MM.1S (cell line): ENCODE data around the gene DAB2IP.

Experiments
- DNase-seq: peaks from one replicate; pipeline ENCODE4 v3.0.0-alpha.2; 2015
- H2AFZ ChIP-seq: fragments of 300-600 bp; sonication (generic); 2 replicates; pipeline ENCODE4 v1.6.0; 2016; ENCODE audit warnings: antibody characterized with exemption, low read length
- H3F3A ChIP-seq: fragments of 300-600 bp; sonication (generic); 2 replicates; pipeline ENCODE4 v1.6.1; 2016; ENCODE audit warnings: mild to moderate bottlenecking, antibody characterized with exemption, low read length, moderate library complexity, mixed read lengths; ENCODE audit not compliant: insufficient read depth
- H3K27ac ChIP-seq: fragments of 300-600 bp; sonication (generic); 2 replicates; pipeline ENCODE4 v1.5.1; 2016; ENCODE audit warnings: mild to moderate bottlenecking, low read length
- H3K27me3 ChIP-seq: fragments of 300-600 bp; sonication (generic); replicated peaks from 2 replicates; pipeline ENCODE4 v1.6.0; 2016; ENCODE audit warnings: low read length; ENCODE audit not compliant: insufficient read depth
- H3K36me3 ChIP-seq: fragments of 300-600 bp; sonication (generic); replicated peaks from 2 replicates; pipeline ENCODE4 v1.6.1; 2016; ENCODE audit warnings: mild to moderate bottlenecking, low read length, mixed read lengths; ENCODE audit not compliant: insufficient read depth
- H3K4me1 ChIP-seq: fragments of 300-600 bp; sonication (generic); 2 replicates; pipeline ENCODE4 v1.6.1; 2016; ENCODE audit warnings: low read length, mixed read lengths
- H3K4me2 ChIP-seq: fragments of 300-600 bp; sonication (generic); 2 replicates; pipeline ENCODE4 v1.6.0; 2016; ENCODE audit warnings: low read depth, low read length
- H3K4me3 ChIP-seq: fragments of 300-600 bp; sonication (generic); 2 replicates; pipeline ENCODE4 v1.5.1; 2016; ENCODE audit warnings: low read length, mixed read lengths
- H3K79me2 ChIP-seq: fragments of 300-600 bp; sonication (generic); 2 replicates; pipeline ENCODE4 v1.6.1; 2016; ENCODE audit warnings: mixed run types, low read length, mixed read lengths
- H3K9ac ChIP-seq: fragments of 300-600 bp; sonication (generic); 2 replicates; pipeline ENCODE4 v1.6.1; 2016; ENCODE audit warnings: low read length, mixed read lengths
- H3K9me2 ChIP-seq: fragments of 300-600 bp; sonication (generic); replicated peaks from 2 replicates; pipeline ENCODE4 v1.6.1; 2016; ENCODE audit warnings: mild to moderate bottlenecking, low read length, mixed read lengths; ENCODE audit not compliant: insufficient read depth
- H3K9me3 ChIP-seq: fragments of 300-600 bp; sonication (generic); replicated peaks from 2 replicates; pipeline ENCODE4 v1.6.1; 2016; ENCODE audit warnings: mild to moderate bottlenecking, low read length, mixed read lengths; ENCODE audit not compliant: insufficient read depth
- H4K20me1 ChIP-seq: fragments of 300-600 bp; sonication (generic); 2 replicates; pipeline ENCODE4 v1.6.1; 2016; ENCODE audit warnings: mild to moderate bottlenecking, low read length, moderate library complexity, mixed read lengths; ENCODE audit not compliant: insufficient read depth
- EZH2 ChIP-seq: fragments of 300-600 bp; sonication (generic); optimal IDR thresholded peaks from 2 replicates; pipeline ENCODE3; 2017; ENCODE audit warnings: low read depth, mild to moderate bottlenecking, antibody characterized with exemption, low read length, mixed read lengths
- EZH2phosphoT487 ChIP-seq: fragments of 300-600 bp; sonication (generic); IDR thresholded peaks from 2 replicates; pipeline ENCODE4 v1.6.1; 2018; ENCODE audit warnings: antibody characterized with exemption, low read length
- TF ChIP-seq, protein P1 (sequence below): fragments of 300-600 bp; sonication (generic); IDR thresholded peaks from 2 replicates; pipeline ENCODE4 v1.5.1; 2016; ENCODE audit warnings: antibody characterized with exemption, low read length, mixed read lengths

The DAB2IP gene

DNA sequence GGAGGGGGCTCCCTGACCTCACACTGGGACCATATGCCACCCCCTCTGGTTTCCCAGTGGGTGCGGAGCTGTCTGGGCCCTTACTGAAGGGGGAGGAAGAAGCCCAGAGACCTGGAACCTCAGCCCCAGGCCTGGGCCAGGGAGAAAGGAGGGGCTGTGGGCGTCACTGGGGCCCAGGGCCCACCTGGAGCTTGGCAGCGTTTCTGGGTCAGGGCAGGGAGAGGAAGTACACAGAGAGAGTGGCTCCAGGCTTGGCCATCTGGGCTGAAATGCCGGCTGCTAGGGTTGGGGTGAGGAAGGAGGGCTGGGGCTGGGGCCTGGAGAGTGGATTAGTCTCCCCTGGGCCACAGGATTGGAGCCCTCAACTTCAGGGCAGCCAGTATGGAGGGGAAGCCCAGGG is 6.4 kb upstream of the DAB2IP start:
- H3K9me2 ChIP-seq: no peaks in the 10 kb centered on the region
- H3K36me3 ChIP-seq: no peaks in the 10 kb centered on the region
- no peaks in the 10 kb centered on the region for H3K4me1 ChIP-seq
- TF ChIP-seq, protein P1, sequence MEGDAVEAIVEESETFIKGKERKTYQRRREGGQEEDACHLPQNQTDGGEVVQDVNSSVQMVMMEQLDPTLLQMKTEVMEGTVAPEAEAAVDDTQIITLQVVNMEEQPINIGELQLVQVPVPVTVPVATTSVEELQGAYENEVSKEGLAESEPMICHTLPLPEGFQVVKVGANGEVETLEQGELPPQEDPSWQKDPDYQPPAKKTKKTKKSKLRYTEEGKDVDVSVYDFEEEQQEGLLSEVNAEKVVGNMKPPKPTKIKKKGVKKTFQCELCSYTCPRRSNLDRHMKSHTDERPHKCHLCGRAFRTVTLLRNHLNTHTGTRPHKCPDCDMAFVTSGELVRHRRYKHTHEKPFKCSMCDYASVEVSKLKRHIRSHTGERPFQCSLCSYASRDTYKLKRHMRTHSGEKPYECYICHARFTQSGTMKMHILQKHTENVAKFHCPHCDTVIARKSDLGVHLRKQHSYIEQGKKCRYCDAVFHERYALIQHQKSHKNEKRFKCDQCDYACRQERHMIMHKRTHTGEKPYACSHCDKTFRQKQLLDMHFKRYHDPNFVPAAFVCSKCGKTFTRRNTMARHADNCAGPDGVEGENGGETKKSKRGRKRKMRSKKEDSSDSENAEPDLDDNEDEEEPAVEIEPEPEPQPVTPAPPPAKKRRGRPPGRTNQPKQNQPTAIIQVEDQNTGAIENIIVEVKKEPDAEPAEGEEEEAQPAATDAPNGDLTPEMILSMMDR: no peak
- TF ChIP-seq EZH2phosphoT487 (no peak), EZH2 (no peak)
- H3K79me2 ChIP-seq: no peaks in the 10 kb centered on the region
- no peak overlapping the region for H3K9ac ChIP-seq
- no peak overlapping the region for H3K27ac ChIP-seq
- H2AFZ ChIP-seq: no peak overlapping the region
- no peaks in the 10 kb centered on the region for H3F3A ChIP-seq
- no peak overlapping the region for H3K4me3 ChIP-seq
- H3K9me3 ChIP-seq: no peaks in the 10 kb centered on the region
- no peak for DNase-seq
- no peaks in the 10 kb centered on the region for H4K20me1 ChIP-seq
- H3K27me3 ChIP-seq: peaks cover 20% of the 10 kb centered on the region
- no peak overlapping the region for H3K4me2 ChIP-seq

DNA sequence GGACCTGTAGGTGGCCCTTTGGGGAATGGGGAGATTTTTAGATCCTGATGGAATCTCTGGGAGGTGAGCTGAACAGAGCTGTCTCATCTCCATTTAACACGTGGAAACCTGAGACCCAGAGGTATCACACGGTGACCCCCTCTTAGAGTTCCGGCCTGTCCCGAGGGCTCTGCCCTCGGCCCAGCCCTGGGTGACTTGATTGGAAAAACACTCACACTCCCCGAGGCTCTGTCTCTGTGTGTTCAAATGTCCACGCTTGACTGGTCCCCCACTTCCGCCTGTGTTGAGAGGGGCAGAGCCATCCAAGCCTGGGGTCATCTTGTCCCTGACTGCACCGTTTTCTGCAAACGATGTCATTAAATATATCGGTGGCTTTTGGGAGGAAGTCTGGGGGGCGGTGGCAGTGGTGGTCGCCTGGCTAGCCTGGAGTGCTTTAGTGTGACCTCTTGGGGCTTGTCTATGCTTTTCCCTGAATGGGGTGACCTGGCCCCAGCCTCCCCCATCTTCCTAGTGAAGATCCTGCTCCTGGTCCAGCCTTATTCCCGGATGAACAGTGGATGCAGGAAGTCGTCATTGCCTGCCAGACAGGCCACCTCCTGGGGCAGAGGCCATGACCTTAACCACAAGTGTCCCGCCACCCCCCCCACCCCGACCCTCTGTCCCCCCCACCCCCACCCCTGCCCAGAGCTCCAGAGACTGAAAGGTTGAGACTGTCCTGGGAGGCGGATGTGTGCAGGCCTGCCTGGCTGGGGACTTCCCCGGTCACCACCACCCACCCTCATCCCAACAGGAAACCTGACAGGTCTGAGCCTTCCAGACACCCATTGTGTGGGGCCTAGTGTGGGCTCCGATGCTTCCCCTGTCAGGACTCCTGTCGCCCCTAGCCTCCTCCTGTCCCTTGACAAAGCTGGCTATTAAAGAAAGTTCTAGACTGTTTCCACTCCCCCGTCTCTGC is 5.3 kb upstream of the DAB2IP start:
- no peaks in the 10 kb centered on the region for H3K9me2 ChIP-seq
- no peaks in the 10 kb centered on the region for H3K4me1 ChIP-seq
- TF ChIP-seq, protein P1: no peak
- TF ChIP-seq EZH2 (no peak), EZH2phosphoT487 (no peak)
- no peaks in the 10 kb centered on the region for H3K9me3 ChIP-seq
- H3K79me2 ChIP-seq: no peaks in the 10 kb centered on the region
- no peak overlapping the region for H2AFZ ChIP-seq
- H3K4me2 ChIP-seq: no peak overlapping the region
- no peaks in the 10 kb centered on the region for H4K20me1 ChIP-seq
- H3K36me3 ChIP-seq: no peaks in the 10 kb centered on the region
- DNase-seq: no peak
- H3K9ac ChIP-seq: no peak overlapping the region
- no peaks in the 10 kb centered on the region for H3F3A ChIP-seq
- H3K27me3 ChIP-seq: peaks cover 31% of the 10 kb centered on the region
- H3K4me3 ChIP-seq: no peak overlapping the region
- H3K27ac ChIP-seq: no peak overlapping the region

DNA sequence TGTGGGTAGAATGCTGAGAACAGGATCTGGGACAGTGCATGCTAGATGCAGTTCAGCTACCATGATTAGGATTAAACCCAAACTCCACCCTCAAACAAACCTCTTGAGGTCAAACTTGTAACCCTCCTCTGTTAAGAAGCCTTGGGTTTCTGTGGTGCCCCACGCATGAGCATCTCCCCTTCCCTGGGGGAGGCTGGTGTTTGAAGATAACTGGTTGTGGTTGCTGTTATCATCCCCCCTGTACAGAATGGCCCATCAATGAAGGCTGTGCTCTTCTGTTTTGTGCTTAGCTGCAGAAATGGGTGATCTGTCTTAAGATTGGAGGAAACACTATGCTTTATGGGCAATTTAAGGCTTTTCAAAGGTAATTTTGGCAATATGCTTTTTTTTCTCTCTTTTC is 4.4 kb upstream of the DAB2IP start:
- H3K9me3 ChIP-seq: no peaks in the 10 kb centered on the region
- no peaks in the 10 kb centered on the region for H3K79me2 ChIP-seq
- peaks cover 38% of the 10 kb centered on the region for H3K27me3 ChIP-seq
- no peaks in the 10 kb centered on the region for H3F3A ChIP-seq
- TF ChIP-seq EZH2: no peak
- H4K20me1 ChIP-seq: no peaks in the 10 kb centered on the region
- no peak overlapping the region for H2AFZ ChIP-seq
- no peak overlapping the region for H3K4me2 ChIP-seq
- H3K4me3 ChIP-seq: no peak overlapping the region
- no peak for DNase-seq
- H3K4me1 ChIP-seq: no peaks in the 10 kb centered on the region
- no peak overlapping the region for H3K9ac ChIP-seq
- H3K36me3 ChIP-seq: no peaks in the 10 kb centered on the region
- H3K9me2 ChIP-seq: no peaks in the 10 kb centered on the region
- H3K27ac ChIP-seq: no peak overlapping the region

DNA sequence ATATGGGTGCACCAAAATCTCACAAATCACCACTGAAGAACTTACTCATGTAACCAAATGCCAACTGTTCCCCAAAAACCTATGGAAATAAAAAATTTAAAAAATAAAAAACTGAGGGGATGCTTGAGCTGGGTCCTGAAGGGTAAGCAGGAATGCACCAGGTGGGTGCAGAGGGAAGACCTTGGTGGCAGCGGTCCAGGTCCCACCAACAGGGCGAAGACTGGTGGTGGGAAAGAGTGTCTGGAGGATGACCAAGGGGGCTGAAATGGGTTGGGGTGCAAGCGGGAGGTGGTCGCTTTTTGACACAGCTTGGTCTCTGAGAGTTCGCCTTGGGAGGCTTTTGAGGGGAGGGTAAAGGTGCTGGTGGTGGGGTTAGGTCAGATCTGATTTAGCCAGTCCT is 3.3 kb upstream of the DAB2IP start:
- DNase-seq: no peak
- Histone ChIP-seq H3K9ac (no peak overlapping the region), H3K9me2 (no peaks in the 10 kb centered on the region), H3K27ac (no peak overlapping the region), H3K4me3 (no peak overlapping the region), H2AFZ (no peak overlapping the region), H4K20me1 (no peaks in the 10 kb centered on the region), H3K4me1 (no peaks in the 10 kb centered on the region), H3K4me2 (no peak overlapping the region), H3F3A (no peaks in the 10 kb centered on the region), H3K9me3 (no peaks in the 10 kb centered on the region), H3K27me3 (peaks cover 48% of the 10 kb centered on the region), H3K36me3 (no peaks in the 10 kb centered on the region), H3K79me2 (no peaks in the 10 kb centered on the region)
- TF ChIP-seq EZH2phosphoT487 (no peak), EZH2 (no peak)
- TF ChIP-seq, protein P1: no peak
